Mucosa of gallbladder (tissue), 1 donor: Measurements from ENCODE around the gene EXOC6B. TPM values are rescaled to one million over a fixed set of nuclear protein-coding genes. Genes with fewer than 3 reads are reported as not detected.

Experiments used
- DNase-seq: peaks from one replicate; pipeline ENCODE4 v3.0.0-alpha.2; 2020; ENCODE audit warnings: low spot score
- total RNA-seq: library from RNA; stranded (reverse); gene quantifications from one replicate; pipeline ENCODE4 v1.2.1, GENCODE V29; 2021
- donor health status: DM: no; HTN: no; CAD: no.

Gene EXOC6B
- total RNA-seq, 1 donor from 2014 or later: 37.1 TPM

DNA sequence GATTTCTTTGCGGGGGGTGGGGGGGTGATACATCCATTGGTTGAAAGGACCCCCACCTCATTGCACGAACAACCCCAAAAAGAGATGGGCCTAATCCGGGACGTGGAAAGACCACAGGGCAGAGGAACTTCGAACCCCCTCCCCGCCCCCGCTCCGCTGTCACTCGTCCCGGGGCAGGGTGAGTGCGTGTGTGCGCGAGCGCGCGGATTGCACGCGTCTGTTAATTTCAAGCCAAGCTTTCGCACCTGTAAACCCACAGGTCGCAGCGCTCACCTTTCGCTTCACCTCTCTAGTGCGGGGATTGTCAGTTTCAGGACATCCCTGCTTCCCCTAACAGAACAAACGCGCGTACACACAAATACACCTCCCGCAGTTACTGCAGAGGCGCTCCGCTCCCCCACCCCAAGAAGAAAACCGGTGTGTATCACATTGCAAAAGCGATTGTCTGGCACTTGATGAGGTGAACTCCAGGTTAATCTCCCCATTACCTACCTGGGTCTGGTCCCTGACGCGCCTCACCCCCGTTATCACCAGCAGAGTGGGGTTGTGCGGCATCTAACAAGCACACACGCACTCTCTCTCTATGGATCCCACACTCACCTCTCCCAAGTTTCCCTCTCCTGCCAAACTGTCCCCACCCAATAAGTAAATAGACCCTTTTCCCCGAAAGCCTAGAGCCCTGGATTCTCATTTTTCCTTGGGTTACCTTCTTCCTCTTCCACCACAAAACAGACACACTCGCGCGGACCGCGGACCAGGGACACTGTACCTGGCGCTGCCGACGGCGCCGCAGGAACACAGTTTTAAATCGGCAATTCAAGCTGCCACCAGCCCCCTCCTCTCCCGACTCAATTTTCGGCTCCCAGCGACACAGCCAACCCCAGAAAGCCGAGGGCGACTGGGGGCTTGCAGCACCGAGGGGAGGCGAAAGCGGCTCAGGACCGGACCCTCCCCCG, 679.2 kb downstream of the EXOC6B start:
- DNase-seq: no peak

DNA sequence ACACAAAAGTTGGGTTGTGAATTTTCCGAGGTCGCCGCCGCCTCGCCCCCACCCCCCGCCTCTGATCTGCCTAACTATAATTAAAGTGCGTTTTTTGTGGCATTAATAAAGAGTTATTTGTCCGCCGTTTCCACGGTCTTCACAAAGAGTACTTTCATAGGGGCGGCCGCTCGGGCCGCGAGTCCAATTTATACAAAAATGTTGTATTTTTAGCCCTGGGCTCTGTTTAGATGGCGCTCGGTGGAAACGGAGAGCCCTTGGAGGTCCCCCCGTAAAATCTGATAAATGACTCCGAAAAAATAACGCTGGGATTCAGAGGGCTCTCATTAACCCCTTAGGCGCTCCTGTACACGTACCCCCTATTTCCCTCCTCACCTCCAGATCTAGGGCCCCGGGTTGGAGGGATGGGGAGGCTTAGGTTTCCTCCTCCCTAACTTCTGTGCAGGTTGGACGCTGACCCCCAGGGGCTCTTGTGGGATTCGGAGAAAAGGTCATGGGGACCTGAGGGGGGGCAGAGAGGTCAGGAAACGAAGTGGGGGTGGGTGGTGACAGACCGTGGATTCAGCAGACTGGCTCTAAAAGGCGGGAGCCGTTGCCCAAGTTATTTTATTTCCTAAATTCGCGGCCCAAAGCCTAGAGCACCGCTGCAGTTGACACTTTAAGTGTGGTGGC, 680.0 kb downstream of the EXOC6B start:
- DNase-seq: peak; percentile 8

DNA sequence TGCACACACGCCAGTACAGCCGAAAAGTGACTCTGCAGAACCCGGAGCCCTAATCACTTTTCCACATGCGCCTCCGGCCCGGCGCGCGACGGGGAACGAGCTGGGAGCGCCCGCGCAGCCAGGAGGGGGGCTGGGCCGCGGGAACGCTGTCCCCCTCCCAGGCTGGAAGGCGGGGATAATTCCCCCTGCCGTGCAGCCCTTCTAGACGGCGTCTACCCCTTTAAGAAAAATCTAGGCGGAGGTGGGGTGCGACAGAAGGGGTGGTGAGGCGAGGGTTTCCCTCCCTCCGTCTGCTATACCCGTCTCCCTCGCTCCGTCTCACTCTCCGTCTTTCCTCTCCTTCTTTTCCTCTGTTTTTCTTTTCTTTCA, 680.6 kb downstream of the EXOC6B start:
- no peak for DNase-seq

DNA sequence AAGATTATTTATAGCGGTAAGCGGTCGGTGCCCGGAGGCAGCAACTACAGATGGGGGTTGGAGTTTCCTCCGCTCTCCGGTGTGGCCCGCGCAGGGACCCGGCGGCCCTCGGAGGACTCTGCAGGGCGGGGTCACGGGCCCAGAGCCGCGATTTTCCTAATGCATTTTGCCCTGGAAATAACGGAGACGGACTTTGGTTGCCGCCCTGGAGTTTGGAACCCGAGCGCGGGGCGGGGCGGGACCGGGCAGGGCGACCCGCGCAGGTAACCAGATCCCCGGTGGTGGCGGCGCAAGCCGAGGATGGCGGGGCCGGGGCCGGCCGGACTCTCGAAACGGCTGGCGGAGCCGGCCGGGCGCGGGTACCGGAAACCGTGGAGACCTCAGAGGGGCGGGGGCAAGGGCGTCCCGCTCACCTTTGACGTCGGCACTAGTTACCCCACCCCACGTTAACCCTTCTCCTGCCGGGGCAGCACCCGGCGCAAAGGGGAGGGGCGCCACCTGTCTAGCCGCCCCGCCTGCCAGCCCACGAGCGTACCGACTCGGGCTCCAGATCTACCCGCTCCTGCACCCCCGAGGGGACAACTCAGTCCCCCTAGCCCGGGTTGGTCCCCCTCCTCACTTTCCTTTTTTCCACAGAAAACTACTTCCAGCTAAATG, 681.1 kb downstream of the EXOC6B start:
- DNase-seq: peak; percentile 9

DNA sequence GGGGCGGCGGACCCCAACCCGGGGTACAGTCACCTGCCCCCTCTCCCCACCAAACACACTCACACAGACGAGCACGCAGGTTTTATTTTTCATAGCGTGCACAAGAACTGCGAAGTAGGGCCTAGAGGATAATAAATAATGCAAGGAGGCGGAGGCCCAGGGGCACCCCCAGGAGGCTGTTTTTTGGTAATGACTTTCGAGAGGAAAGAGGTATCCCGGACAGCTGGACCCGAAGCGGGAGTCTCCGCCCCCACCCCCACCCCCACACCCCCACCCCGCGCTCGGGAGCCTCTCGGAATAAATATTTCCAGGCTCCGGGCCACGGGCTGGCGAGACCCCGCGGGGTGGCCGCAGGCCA, 681.6 kb downstream of the EXOC6B start:
- peak; percentile 9 for DNase-seq

DNA sequence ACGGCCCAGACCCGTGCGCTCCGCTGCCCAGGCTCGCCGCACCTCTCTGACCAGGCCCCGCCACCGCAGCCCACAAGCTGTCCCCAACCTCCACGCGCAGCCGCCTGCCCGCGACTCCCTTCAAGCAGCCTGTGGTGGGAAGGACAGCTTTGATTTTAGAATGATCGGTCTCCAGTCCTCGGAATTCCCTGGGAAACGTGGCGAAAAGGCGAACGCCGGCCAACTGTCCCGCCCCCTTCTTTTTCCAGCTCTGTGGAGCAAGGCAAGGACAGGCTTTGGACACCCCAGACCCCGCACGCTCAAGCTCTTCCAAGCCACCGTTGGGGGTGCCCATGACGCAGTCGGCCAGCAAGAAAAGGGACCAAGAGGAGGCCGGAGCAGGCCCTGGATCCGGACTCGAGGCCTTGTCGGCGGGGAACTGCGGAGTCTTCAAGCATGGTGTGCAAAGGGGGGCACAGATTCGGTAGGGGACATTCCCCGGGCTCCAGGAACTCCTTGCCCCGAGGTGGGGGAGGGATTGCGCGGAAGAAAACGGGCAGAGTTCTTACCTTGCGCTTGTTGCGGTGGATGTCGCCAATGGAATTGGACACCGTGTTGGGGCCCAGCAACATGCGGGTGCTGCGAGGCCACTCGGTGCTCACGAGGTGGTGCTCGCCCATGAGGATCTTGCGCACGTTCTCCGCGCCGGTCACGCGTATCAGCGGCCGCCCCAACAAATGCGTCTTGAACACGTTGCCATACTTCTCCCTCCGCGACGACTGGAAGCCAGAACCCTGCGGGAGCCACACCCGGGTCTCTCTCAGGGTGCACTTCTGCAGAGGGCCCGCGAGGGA, 682.2 kb downstream of the EXOC6B start:
- DNase-seq: peak; percentile 9

DNA sequence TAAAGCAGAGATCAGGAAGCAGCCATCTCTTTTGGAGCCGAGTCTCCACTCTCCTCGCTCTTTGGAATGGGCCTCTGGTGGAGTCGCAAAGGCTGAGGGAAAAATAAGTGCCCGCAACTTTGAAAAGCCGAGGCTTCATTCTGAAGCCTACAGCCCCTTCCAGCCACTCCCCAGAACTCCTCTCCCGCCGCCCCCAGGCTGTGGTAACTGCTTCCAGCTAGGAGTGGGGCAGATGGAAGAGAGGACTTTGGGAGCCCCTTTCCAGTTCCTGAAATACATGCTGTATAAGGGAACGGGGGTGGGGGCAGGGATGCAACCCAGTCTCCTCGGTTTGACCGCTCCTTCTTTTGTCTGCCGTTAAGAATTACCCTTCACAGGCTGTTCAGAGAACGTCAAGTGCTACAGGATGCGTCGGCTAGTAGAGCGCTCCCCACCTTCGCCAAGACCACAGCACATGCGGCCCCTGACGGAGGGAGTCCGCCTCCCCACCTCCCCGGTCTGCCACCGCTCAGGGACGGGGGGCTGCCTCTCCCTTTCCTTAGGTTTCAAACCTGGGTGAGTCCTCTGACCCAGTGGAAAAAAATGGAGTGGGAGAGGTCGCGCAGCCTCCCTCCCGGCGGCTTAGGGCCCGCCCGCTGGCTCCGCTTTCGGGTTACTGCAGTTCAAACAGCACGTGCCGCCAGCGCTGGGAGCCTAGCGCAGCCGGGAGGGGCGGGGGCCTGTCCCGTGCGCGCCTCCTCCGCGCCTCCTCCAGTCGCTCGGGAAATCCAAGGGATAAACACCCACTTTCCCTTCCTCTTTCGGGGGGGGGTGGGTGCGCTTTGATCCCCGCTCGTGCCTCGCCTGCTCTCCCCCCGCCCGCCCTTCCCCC, 683.0 kb downstream of the EXOC6B start:
- peak; percentile 53 for DNase-seq

DNA sequence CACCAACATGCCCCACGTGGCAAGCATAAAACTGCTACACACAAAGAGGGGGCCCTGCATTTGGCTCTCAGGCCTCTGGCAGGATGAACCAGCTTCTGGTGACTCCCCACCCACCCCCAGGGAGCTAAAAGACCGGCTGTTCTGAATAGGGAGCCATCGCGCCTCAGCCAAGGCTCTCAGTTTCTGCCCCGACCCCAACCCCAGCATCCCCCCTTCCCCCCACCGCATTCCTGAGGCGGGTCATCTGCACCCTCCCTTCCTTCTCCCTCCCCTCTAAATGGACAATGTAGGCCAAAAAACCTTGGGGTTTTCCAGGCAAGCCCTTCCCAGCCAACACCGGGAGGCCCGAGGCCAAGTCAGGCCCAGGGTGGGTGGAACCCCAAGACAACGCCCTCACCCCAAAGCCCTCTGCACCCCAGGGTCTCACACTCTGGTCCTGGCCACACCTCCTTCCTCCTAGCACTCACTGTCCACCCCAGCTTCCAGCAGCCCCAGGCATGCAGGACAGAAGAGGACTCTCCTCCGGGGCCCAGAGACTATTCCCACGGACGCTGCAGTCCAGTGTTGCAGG, 683.9 kb downstream of the EXOC6B start:
- no peak for DNase-seq

DNA sequence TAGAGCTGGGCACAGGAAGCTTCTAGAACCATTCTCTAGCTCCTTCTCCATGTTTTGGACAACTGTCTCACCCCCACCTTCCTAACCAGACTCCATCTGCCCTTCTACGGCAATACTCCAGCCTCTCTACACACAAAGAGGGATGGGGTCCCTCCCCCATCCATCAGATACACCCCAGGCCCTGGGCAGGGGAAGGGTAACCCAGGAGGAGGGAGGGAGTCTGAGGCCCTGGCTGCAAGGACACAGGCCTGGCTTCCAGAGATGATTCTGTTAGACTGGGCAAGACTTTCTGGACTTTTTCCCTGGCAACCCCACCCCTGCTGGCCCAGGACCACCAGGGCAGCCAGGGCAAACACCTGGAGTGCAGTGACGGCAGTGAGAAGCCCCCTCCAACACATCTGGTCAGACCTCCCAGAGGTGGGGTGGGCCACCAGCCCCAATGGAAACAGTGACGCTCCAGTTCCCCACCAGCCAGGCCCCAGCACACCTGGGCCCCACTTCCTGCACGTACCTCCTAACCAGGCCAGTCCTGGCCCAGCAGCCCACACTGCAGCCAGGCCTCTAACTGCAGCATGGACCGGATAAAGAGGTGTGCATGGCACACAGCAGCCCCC, 684.7 kb downstream of the EXOC6B start:
- DNase-seq: no peak

DNA sequence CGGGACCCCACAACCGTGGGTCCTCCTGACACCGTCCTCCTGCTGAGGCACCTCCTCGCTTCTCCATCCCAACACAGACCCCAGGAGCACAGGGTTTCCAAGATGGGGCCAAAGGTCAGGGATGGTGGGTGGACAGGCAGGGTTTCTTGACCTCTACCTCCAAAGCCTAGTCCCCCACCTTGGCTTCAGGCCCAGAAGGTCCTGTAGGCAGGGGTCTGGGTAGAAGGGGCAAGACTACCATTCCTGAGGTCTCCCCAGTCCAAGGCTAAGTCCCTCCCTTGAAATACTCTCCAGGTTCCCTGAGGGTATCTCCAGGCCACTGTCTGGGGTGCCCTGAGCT, 685.2 kb downstream of the EXOC6B start:
- no peak for DNase-seq

DNA sequence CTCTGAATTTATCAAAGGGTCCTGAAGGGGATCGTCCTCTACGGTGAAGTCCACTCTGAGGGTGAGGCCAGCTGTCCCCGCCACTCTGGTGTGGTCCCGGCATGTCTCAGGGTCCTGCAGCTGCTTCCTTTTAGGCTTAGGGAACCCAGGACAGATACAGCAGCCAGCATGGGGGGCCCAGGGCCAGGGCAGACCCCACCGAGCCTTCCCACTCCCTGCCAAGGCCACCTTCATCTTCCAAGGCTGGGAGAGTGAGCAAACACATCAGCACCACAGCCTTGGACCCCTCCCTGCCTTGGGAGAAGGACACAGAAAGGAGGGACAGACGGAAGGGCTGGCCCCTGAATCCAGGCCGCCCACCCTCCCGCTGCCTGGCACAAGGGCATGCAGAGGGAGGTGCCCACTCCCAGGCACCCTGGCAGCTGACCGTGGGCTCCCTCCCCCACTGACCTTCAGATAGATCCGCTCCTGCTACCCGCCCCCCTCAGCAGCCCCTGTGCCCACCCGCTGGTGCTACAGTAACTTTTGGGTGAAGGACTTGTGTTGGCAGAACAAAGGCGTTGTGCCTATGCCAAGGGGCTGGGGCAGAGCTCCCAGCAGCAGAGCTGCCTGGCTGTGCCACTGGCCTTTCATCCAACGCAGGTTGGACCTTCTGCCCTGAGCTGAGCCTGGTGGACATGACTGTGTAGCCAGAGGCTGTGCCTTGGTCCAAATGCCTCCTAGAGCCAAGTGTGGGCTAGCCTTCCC, 685.8 kb downstream of the EXOC6B start:
- DNase-seq: no peak

DNA sequence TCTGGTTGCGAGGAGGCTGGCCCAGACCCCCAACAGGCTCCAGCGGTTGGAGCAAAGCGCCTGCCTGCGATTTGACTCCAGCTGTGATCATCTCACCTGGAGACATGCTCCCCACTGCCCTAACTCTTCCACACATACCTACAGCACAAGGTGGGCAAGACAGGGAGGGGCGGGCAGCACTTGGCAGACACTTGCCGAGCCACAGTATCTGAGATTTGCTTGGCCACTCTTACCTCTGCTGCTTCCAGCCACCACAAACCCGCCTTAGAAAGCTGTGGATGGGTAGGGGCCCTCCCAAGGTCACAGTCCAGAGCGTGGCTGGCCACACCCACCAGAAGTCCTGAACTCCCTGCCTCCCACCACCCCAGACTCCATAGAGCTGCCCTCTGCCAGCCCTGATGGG, 686.4 kb downstream of the EXOC6B start:
- no peak for DNase-seq

DNA sequence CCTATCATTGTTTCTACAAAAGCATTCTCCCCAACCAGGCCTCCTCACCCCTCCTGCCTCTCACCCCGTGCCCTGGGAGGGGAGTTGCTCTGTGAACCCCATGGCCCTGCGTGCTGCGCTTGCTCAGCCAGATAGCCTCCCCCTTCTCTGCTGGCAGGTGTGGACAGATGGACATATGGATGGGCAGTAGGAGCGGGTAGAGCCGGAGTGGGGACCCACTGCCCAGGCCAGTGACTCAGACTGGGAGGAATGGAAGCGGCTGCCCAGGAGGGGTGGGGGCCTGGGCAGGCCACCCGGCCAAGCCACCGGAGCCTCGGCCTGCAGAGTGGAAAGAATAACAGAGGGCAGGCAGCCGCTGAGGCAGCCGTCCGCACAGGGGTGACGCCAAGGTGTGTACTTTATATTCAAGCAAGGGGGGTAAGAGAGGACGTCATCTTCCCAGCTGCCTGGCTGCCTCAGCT, 686.9 kb downstream of the EXOC6B start:
- DNase-seq: no peak

DNA sequence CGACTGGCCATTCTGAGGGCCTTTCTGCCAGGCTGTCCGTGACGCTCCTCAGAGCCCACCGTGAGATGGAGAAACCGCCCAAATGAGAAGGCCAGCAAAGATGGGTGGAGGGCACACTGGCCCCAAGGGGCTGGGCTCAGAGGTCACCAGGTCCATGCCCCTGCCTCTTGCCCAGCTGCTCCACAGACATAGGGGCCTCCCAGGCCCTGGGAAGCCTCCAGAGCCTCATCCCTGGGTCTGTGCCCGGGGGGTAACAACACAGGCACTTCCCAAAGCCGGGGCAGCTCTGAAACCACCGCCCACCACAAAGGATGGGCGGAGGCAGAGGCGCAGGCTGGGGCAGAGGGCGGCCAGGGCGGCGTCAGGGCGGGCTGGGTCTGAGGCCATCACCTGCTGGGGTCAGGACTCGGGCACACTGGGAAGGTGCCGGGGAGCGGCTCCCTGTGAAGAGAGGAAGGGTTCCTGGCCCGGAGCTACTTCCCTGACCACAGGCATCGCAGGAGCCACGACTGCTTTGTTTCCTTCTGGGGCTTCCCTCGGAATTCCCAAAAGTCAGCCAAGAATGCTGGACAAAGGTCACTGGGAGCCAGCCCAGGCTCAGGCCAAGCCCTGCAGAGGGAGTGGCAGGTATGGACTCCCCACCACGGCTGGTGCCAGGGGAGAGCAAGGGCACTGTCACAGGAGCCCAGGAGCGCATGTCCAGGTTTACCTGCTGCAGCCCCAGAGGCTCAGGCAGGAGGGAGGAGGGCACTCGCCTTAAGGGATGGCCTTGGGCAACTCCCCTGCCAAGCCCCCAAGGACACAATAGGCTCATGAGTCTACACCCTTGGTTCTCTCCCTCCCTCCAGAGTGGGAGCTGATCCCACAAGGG, 687.6 kb downstream of the EXOC6B start:
- no peak for DNase-seq

DNA sequence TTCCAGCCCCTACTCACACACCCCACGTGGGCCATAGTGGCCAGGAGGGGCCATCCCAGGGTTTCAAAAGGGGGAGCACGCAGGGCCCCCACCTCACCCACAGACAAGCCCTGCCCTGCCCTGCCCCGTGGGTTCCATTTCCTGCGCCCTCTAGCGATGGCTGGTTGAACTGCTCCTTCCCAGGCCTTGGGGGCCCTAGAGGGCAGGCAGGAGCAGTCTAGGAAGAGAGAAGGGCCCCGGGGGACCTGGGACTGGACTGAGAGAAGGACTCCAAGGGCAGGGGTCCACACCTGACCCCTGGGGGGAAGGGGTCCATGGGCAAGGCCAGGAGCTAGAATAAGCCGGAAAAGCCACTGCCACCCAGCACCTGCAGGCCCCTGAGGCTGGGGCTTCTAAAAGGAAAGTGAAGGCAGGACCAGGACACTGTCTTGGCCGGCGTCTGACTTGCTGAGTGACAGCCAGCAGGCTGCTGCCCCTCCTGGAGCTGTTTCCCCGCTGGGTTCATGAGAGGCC, 688.3 kb downstream of the EXOC6B start:
- DNase-seq: no peak

DNA sequence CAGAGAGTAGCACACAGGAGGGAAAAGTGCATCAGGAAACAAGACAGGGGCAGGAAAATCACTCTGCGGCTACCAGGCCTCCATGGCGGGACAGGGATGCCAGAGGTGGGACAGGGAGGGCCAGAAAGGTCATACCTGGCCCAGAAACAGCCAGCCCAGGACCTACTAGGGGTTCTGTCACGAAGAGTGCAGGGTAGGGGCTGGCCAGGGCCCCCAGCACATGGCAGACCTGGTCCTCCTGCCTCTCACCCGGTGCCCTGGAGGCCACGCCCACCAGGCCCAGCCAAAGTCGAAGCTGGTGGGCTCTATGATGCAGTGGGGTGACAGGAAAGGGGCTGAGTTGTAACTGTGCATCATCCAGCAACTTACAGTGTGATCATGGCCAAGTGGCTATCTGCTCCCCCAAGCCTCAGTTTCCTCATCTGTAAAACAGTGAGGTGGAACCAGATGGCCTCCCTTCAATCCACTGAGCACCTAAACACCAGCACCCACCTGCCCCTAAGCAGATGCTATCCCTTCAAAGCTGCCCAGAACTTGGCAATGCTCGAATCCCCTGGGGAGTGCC, 688.8 kb downstream of the EXOC6B start:
- DNase-seq: no peak

DNA sequence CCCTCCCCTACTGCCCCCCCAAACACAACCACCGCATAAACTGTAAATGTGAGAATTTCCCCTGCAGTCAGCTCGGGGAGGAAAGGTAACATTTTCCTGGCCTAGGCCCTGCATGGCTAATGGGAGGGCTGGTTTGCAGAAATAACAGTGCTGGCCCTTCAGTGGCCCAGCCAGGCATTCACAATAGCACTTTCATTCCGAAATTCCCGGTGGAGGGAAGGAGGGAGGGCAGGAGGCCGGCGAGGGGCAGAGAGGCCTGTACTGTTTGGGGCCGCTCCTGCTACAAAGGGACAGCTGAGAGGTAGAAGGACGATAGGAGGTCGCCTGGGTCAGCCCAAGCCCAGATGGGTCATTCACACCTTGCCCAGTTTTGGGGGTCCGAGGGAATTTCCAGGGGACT, 689.5 kb downstream of the EXOC6B start:
- no peak for DNase-seq

DNA sequence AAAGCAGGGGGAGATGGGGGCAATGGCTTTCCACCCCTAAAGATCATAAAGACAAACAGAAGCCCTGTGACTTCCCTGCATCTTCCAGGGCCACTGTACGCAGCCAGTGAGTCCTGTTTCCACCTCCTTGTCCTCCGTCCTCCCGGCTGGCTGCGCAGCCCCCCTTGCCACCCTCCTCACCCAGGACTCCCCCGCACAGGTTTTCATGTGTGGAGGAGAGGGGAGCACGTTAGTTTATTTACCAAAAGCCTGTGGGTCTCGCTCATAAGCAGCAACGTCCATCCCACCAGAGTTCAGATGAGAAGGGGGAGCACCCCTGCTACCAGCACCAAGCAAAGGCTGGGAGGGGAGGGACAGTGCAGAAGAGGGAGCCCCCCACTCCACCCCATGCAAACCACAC, 689.9 kb downstream of the EXOC6B start:
- DNase-seq: no peak
